ENCODE measurements around the gene MGAM2. TPM values are rescaled to one million over a fixed set of nuclear protein-coding genes. Genes with fewer than 3 reads are reported as not detected.
A peak's percentile ranks its signal among the peaks of the same experiment; 100 is the strongest.

Gene MGAM2
- total RNA-seq, 1 experiment from 2014 or later = 0.05 TPM

GRCh38 chr7:142175594-142175993 is 64.1 kb downstream of the MGAM2 start:
- DNase-seq (ENCODE audit: low read depth) = no peak

DNA sequence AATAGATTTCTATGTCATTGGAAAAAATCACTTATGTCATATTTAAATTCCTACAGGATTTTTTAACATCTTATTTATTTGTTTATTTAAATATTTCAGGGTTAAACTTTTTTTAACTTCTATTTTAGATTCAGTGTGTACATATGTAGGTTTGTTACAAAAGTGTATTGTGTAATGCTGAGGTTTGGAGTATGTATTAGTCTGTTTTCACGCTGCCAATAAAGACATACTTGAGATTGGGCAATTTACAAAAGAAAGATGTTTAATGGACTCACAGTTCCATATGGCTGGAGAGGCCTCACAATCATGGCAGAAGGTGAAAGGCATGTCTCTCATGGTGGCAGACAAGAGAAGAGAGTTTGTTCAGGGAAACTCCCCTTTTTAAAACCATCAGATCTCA is 65.4 kb downstream of the MGAM2 start:
- DNase-seq (ENCODE audit: low read depth) = no peak

- DNase-seq (ENCODE audit: low read depth) = peak; percentile 25
Measured at GRCh38 chr7:142177869-142178268, 66.4 kb downstream of the MGAM2 start.

DNA sequence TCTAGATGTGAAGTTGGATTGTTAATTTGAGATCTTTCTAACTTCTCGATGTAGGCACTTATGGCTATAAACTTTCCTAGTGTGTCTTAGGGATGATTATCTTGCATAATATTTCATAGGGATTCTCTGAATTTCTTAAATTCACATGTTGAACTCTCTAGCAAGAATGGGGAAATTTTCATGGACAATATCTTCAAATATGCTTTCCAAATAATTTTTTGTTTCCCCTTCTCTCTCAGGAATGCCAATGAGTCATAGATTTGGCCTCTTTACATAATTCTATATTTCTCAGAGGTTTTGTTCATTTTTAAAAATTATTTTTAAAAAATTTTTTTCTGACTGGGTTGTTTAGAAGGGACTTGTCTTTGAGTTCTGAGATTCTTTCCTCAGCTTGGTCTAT is 68.9 kb downstream of the MGAM2 start:
- DNase-seq (ENCODE audit: low read depth) = no peak

DNA sequence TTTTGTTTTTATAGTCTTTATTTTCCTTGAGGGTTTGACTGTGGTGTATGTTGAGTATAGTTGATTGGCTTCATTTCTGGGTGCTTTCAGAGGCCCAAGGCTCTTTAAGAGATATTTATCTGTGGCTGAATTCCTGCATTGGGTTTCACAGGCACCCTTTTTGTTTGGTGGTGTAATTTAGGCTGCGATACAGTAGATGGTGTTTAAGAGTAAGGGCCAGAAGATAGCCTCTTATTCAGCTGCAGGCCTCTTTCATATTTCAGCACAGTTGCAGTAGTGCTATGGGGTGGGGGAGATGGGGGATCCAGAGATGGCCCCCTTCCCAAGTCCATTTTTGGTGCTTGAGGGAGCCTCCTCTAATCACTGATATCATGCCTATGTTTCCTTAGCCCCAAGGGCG is 69.7 kb downstream of the MGAM2 start:
- no peak for DNase-seq (ENCODE audit: low read depth)

DNA sequence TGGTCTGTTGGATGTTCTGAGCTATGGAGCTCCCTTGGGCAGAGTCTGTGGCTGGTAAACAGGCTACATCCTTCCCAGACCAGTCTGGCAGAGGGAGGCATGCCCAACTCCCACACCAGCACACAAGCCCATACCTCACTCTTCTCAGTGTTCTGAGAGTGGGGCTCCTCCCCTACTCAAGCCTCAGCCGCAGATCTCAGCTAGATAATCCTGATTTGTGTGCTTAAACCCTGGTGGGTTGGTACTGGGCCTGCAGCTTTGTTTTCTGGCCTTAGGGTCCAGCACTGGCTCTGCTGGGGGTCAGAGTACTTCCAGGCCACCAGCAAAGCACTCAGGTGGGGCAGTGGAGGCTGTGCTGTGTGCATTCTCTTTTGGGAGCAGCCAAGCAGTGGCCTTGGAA is 70.4 kb downstream of the MGAM2 start:
- DNase-seq (ENCODE audit: low read depth) = no peak

DNA sequence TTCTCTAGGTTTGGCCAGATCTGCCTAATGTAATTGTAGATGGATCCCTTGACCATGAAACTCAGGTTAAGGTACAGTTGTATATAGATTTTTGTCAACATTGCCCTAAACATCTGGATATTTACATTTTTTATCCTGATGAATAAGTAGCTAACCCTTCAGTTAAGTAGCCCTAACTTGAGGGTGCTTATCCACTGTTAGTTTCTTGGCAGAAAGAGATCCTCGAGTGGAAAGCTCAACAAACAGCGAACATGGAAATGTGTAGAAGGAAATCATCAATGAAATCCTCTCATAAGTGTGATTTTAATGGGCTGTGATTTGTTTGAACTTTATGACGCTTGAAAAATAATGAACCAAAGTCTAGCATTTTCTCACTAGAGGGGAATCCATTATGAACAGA is 73.6 kb downstream of the MGAM2 start:
- DNase-seq (ENCODE audit: low read depth) = no peak

- no peak for DNase-seq (ENCODE audit: low read depth)
Measured at GRCh38 chr7:142185801-142186200, 74.3 kb downstream of the MGAM2 start.

DNA sequence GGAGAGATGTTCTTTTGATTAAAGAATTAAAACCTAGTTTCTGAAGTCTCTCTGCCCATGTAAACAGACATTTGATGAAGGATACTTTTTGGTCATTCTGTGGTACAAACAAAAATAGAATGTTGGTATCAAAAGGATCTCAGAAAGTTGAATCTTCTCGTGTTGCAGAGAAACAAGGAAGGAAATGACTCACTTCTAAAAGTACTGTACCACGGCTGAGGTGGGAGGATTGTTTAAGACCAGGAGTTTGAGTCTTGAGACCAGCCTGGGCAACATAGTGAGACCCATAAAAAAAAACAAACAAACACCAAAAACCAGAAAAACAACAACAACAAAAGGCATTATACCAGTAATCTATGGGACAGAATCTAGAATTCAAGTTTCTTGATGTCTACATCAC is 76.6 kb downstream of the MGAM2 start:
- peak; percentile 64 for DNase-seq (ENCODE audit: low read depth)

DNA sequence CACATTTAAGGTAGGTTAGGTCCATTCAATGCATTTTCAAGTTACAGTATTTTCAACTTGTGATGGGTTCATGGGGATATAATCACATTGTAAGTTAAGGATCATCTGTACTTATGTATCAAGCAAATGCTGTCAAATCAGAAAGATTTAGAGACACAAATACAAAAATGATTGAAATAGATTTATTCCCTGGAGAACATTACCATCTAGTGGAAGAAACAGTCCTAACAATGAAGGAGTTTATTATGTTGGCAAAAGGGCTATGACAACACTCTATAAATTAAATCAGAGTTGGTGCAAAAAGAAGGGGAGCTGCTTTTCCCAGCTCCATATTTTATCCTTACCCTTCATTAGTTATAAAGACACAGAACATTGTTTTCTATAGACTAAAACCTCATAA is 77.3 kb downstream of the MGAM2 start:
- peak; percentile 19 for DNase-seq (ENCODE audit: low read depth)

DNA sequence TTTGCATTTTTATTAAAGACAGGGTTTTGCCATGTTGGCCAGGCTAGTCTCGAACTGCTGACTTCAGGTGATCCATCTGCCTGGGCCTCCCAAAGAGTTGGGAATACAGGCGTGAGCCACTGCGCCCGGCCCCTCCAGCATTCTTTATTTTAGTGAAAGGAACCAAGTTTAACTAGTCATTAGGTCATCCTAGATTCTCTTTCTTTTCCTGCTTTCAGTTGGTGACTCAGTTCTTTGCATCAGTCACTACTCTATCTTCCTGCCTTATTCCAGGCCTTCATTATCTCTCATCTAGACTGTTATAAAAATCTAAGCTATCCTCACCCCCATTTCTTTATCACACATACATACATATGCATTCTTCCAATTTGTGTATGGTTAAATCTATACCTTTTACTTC is 82.7 kb downstream of the MGAM2 start:
- DNase-seq (ENCODE audit: low read depth) = peak; percentile 90

DNA sequence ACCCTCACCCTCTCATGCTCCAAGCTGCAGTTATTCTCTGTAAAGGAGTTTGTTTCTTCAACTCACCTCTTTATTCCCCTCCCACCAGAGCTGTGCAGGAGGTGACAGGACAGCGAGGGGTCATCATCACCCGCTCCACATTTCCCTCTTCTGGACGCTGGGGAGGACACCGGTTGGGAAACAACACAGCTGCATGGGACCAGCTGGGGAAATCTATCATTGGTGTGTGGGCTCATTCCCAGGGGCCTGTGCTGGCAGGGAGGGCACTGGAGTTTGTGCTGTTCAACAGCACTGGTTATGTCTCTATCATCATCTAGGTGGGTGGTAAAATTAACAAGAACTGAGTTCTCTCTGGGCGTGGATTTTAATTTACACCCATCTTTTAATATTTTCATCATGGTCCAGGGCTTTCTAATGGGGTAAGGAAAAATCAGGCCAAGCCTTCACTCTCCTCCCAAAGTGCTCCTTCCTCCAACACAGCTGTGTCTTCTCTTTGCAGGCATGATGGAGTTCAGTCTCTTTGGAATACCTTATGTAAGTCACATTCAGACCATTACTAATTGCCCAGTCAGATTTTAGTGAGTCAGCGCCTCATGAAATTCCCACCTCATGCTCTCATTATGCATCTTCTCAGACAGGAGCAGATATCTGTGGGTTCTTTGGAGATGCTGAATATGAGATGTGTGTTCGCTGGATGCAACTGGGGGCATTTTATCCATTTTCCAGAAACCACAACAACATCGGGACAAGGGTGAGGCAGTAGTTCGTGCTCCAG is 84.7 kb downstream of the MGAM2 start:
- DNase-seq (ENCODE audit: low read depth) = peak; percentile 87

GRCh38 chr7:142200206-142200605 is 88.7 kb downstream of the MGAM2 start:
- DNase-seq (ENCODE audit: low read depth) = no peak

DNA sequence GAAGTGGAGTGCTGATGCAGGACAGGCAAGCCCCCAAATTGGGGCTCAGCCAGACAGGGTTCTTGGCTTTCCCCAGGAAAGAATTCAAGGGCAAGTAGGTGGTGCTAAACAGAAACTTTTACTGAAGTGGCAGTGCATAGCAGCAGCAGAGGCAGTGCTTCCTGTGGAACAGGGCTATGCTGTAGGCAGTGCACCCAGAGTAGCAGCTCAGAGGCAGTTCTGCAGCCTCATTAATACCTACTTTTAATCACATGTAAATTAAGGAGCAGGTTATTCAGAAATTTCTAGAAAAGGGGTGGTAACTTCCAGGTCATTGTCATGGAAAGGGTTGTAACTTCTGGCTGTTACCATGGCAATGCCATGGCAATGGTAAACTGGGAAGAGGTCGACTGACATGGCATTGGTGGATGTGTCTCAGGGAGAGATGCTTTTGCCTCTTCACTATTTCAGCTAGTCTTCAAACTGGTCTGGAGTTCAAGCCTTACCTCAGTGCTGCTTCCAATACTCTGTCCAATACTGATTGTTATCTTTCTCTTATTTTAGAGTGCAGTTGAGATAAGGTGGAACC is 117.1 kb downstream of the MGAM2 start:
- no peak for DNase-seq (ENCODE audit: low read depth)

GRCh38 chr7:142231716-142232115 is 120.2 kb downstream of the MGAM2 start:
- DNase-seq (ENCODE audit: low read depth) = peak; percentile 68

- no peak for DNase-seq (ENCODE audit: low read depth)
Measured at GRCh38 chr7:142240546-142240945, 129.0 kb downstream of the MGAM2 start.

DNA sequence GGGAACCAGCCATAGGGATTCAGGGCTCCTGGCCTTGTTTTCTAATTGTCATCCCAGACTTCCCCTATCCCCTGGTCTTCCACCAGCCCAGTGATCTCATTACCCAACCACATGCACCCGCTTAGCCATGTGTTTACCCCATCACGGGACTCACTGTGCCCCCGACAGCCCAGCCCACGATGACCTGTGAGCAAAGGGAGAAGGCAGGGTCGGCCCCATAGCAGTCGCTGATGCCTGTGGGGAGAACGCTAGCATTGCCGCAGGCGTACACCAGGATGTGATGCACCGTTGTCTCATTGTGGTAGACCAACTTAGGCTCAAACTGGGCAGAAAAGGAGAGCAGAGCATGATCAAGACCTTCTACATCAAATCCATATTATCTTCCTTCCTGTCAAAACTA is 132.3 kb downstream of the MGAM2 start:
- peak; percentile 74 for DNase-seq (ENCODE audit: low read depth)

DNA sequence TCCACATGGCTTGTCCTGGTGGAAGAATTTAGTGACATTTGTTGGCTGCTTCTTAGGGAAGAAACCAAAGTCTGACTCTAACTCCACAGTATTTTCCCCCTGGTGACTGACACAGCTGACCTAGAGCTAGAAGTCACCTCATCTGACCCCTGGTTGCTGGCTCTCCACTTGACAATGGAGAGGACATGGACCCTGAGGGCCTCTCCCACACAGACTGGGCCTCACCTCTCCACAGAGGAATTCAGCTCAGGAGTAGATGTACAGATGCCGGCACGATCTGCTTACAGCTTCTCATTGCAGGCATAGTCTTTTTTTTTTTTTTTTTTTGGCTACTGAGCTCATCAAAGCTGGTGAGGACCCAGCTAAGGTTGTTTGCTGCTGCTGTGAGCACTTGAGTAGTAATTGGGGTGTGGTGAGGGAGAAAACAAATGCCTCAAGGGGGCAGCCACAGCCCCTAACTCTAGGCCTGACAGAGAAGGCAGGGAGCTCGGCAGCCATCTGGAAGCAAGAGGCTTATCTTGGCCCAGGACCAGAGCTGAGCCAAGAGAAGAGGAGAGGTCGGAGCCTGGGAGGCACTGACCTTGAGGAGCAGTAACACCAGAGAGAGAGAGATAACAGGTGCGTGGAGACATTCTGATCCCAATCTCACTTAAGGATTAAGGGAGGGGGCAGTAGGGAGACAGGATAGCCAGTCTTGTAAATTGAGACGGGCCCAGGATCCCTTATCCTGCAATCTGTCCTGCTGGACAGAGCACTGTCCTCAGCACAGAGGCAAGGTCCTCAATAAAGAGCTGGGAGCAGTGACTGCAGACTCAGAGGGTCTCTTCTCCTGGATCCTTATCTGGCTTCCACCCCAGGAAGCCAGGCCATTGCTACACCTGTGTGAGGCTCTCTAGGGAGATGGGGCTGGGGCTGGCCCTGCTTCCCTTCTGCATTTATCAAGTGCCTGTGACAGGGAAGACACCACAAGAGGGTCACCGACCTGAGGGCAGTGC is 136.9 kb downstream of the MGAM2 start:
- no peak for DNase-seq (ENCODE audit: low read depth)

DNA sequence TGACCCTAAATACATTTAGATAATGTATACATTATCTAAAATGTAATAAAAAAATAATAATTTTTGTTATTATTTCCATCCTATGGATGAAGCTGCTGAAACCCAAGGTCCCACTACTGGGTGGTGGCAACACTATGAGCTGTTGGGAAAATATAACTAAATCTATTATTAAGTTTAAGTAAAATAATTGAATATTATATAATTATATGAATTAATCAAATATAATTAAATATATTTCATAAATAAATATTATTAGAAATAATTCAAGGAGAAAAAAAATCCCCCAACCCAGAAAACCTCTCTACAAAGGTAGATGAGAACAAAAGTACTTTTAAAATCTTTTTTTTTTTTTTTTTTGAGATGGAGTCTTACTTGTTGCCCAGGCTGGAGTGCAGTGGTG is 138.4 kb downstream of the MGAM2 start:
- no peak for DNase-seq (ENCODE audit: low read depth)

DNA sequence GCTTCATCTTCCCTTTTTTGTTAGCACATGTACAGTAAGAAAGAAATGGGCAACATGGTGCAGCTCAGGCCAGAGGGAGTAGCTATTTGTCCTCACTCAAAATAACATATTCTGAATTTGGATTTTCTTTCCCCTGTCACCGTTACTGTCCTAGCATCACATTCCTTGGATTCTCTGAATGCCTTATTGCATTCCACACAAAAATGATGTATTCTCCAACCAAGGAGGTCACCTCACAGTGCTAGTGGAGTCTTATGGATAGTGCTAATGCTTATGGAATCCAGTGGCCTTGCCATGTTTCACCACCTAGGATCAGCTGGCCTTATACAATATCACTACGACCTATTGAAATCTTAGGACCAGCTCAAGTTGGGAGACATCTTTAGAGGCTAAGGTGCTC is 139.2 kb downstream of the MGAM2 start:
- peak; percentile 10 for DNase-seq (ENCODE audit: low read depth)

- no peak for DNase-seq (ENCODE audit: low read depth)
Measured at GRCh38 chr7:142257958-142258357, 146.4 kb downstream of the MGAM2 start, which contains the start of gene PRSS58. Gene PRSS58, minus strand, starts transcription at chr7:142258058. Its CDS starts 351 bp downstream, at chr7:142257707.
